NCI-H2196 treated with DMSO at 0.1 percent for 48 hours (cell line): Measurements from ENCODE around the gene DGAT2L6.
"Not testable (repeated sequence)": the region's sequence is repeated elsewhere in the genome, so short reads cannot be mapped to it uniquely, and the experiment has no call there.

Experiments used
- DNase-seq: peaks from one replicate; lab custom pipeline; 2025; ENCODE audit not compliant: unreplicated experiment; lab: John Stamatoyannopoulos, UW

DGAT2L6 gene

DNA sequence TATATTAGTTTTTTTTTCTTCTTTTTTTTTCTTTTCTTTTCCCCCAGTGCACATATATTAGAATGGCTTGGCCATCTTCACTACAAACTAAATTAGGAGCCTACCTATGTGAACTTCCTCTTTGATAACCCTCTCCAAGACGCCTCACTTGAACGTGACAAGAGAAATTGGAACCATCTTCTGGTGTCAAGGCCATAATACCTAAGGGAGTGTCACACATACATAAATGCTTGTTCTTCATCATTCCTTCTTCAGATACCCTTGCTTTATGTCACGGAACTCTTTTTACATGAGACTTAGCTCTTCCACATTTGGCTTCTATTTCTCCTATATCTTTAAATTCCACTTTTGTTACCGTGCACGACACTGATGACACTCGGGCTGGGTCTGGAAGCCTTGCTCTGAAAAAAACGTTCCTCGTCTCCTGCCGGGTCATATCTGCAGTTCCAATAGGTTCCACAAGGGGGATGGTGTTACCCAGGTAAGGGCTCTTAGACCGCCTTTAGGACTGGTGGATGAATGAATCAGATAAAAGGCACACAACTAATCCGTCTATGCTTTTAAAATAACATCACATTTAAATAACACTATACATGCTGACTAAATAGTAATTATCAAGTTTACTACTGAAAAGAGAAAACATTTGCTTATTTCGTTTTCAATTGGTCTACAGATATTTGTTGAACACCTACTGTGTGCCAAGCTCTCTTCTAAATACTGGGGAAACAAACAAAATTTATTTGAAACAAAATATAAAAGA, 19.9 kb downstream of the DGAT2L6 start:
- DNase-seq: no peak

DNA sequence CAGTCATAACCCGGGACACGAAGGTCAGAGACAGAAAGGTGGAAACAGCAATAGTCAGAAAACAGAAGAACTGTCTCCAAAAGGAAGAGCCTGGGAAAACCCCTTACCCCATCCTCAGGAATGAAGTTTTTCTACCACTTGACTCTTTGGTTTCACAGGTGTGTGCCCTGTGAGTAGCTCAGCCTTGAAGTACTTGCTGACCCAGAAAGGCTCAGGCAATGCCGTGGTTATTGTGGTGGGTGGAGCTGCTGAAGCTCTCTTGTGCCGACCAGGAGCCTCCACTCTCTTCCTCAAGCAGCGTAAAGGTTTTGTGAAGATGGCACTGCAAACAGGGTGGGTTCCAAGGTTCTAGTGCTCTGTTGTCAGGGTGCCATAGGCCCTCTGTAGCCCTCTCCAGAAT, 24.4 kb downstream of the DGAT2L6 start:
- DNase-seq: no peak

DNA sequence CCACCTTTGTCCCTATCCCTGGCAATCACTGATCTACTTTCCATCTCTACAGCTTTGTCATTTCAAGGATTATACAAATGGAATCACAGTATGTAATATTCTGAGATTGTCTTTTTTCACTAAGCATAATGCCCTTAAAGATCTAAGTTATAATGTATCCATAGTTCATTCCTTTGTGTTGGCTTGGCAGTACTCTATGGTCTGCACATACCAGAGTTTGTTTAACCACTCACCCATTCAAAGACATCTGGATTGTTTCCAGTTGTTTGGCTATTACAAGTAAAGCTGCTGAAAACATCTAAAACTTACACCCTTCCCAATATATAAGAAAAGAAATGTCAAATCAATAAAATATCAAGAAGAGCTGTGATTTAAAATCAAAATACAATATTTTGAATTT, 31.2 kb downstream of the DGAT2L6 start:
- DNase-seq: no peak

DNA sequence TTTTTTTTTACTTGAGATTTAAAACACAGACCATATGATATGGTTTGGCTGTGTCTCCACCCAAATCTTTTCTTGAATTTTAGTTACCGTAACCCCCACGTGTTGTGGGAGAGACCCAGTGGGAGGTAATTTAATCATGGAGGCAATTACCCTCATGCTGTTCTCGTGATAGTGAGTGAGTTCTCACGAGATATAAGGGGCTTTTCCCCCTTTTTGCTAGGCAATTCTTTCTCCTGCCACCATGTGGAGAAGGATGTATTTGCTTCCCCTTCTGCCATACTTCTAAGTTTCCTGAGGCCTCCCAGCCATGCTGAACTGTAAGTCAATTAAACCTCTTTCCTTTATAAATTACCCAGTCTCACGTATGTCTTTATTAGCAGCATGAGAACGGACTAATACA, 32.3 kb downstream of the DGAT2L6 start:
- not testable (repeated sequence) for DNase-seq

GRCh38 chrX:70219938-70220764, 42.9 kb downstream of the DGAT2L6 start:
- DNase-seq: no peak

GRCh38 chrX:70226048-70226447, 48.8 kb downstream of the DGAT2L6 start:
- no peak for DNase-seq

DNA sequence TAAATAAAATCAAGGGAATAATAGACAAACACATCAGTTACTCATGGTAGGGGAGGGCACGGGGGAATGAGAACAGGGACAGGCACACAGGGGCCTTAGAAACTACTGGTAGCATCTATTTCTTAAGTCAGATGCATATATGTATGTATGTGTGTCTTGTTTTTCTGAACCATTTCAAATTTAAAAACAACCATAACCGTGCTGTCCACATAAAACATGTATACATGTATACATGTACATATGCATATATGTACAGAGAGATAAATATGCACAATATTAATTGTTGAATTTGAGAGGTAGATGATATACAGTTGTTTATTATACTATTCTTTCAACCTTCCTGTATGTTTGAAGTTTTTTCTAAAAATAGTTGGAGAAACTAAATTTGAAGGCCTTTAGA, 49.4 kb downstream of the DGAT2L6 start:
- DNase-seq: no peak

DNA sequence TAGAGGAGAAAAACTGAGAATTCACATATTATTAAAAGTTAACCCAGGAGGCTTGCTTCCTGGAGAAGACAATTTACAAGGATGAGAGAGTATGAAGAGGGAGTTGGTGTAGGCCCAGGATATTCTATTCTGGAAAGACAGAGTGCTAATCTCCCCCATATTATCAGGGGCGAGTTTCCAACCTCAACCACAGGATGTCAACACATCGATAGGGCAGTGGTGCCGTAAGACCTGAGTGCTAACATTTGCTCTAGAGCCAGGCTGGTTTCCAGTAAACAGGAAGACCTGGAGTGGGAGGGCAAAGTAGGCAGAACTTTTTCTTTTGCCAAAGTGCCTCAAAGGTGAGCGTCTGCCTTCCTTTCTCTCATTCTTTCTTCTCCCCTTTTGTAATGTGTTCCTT, 54.4 kb downstream of the DGAT2L6 start:
- no peak for DNase-seq

GRCh38 chrX:70234355-70234754, 57.1 kb downstream of the DGAT2L6 start, which contains the start of gene AWAT1:
AWAT1 (plus strand) TSS chrX:70234655; CDS start chrX:70234696, 41 bp downstream.
- DNase-seq: no peak

- no peak for DNase-seq
These were observed 63.5 kb downstream of the DGAT2L6 start for GRCh38 chrX:70240751-70241150.

GRCh38 chrX:70241501-70241900, 64.2 kb downstream of the DGAT2L6 start:
- no peak for DNase-seq

- not testable (repeated sequence) for DNase-seq
These were observed 66.3 kb downstream of the DGAT2L6 start for GRCh38 chrX:70243601-70244000.

DNA sequence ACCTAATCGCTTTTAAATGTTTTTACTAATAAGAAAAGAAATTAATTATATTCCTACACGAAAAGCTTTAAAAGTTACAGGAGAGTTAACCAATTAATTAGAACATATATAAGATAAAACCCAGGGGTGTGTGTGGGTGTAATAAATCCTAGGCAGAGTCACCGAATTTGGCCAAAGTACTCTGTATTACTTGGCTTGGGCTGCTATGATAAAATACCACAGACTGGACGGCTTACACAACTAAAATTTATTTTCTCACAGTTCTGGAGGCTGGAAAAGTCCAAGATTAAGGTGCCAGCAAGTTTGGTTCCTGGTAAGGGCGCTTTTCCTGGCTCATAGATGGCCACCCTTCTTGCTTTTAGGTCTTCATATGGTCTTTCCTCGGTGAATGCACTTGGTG, 67.6 kb downstream of the DGAT2L6 start:
- DNase-seq: no peak

GRCh38 chrX:70247252-70247651, 70.0 kb downstream of the DGAT2L6 start:
- DNase-seq: no peak

DNA sequence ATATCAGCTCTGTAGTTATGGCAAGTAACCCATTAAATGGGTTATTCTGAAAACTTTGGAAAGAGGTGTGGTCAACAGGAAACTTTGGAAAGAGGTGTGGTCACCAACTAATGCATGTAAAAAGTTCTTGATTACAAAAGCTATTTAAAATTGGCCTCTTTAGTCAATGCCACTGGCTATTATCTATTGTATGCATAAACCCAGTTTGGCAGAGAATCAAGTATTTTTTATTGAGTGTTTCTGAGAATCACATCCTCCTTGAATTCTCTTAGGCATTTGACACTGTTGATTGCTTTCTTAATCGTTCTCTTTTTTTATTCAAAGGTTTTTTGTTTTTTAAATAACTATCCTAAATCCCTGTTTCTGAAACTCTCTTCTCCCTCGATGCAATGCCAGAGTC, 75.2 kb downstream of the DGAT2L6 start:
- no peak for DNase-seq

GRCh38 chrX:70253377-70254062, 76.2 kb downstream of the DGAT2L6 start:
- DNase-seq: no peak

GRCh38 chrX:70254063-70254400, 76.7 kb downstream of the DGAT2L6 start:
- DNase-seq: no peak

DNA sequence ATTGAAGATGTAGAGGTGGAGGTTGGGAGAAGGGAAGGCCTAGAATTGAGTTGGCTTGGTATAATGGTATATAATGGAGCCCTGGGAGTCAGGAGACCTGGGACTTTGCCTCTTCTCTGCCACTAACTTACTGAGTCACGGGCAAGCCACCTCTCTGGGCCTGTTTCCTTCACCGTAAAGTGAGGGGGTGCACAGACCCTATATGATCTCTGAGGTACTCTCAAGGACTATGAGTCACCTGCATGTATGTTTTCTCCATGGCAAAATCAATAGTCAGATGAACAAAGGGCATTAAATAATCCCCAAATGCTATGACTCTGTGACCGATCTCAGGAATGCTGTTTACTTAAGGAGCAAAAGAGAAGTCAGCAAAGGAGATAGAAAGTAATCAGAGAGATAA, 77.6 kb downstream of the DGAT2L6 start:
- no peak for DNase-seq
